Thoracic aorta (tissue), 2 donors: ENCODE measurements around the gene RRP7A. TPM values are rescaled to one million over a fixed set of nuclear protein-coding genes. Genes with fewer than 3 reads are reported as not detected.

Experiments
- ATAC-seq: fragments of 150-250 bp; one replicate; pipeline ENCODE4 v1.8.0; 2017; ENCODE audit warnings: low read depth; ENCODE audit not compliant: insufficient number of reproducible peaks, low FRiP score
- DNase-seq: peaks from one replicate; pipeline ENCODE4 v3.0.0-alpha.2; 2020; ENCODE audit warnings: low spot score
- H3K27ac ChIP-seq, 2 donors: fragments of 200-600 bp; sonication (generic); 1 replicate in 1 of 2; 2 replicates in 1 of 2; pipeline ENCODE4 v1.5.1; 2016; ENCODE audit warnings: mild to moderate bottlenecking in 2 of 2, moderate library complexity in 2 of 2
- H3K27me3 ChIP-seq: fragments of 200-600 bp; sonication (generic); replicated peaks from 2 replicates; pipeline ENCODE4 v1.6.0; 2016; ENCODE audit warnings: mild to moderate bottlenecking; ENCODE audit not compliant: insufficient read depth
- H3K36me3 ChIP-seq: fragments of 200-600 bp; sonication (generic); one replicate; pipeline ENCODE4 v1.5.1; 2016
- H3K4me1 ChIP-seq, 2 donors: fragments of 200-600 bp; sonication (generic); 1 replicate in 1 of 2; 2 replicates in 1 of 2; pipeline versions ENCODE4 v1.5.1 to v1.6.0; 2016; ENCODE audit warnings: low read depth in 2 of 2, mild to moderate bottlenecking in 1 of 2; ENCODE audit not compliant: control insufficient read depth in 1 of 2
- H3K4me3 ChIP-seq: fragments of 200-600 bp; sonication (generic); 2 replicates; pipeline ENCODE4 v1.5.1; 2016; ENCODE audit warnings: mild to moderate bottlenecking
- H3K9me3 ChIP-seq: fragments of 200-600 bp; sonication (generic); 2 replicates; pipeline ENCODE4 v1.5.1; 2016
- CTCF ChIP-seq: fragments of 200-600 bp; sonication (generic); IDR thresholded peaks from one replicate; pipeline ENCODE4 v1.5.1; 2019; ENCODE audit warnings: antibody characterized with exemption
- total RNA-seq, 2 donors: library from RNA; depleted of rRNA; stranded (reverse); fragments of >200 nt; gene quantifications; one replicate each; pipeline versions ENCODE4 v1.1.0 to v1.2.3, GENCODE V29; 2016

Gene RRP7A
- total RNA-seq, 2 donors from 2014 or later, result 22.0 to 24.1 TPM

GRCh38 chr22:42468841-42469240 is 50.8 kb downstream of the RRP7A start:
- TF ChIP-seq CTCF, result no peak
- ATAC-seq (no peak), DNase-seq (no peak)
- no peaks in the 10 kb centered on the region for H3K4me1 ChIP-seq
- H3K36me3 ChIP-seq, result no peaks in the 10 kb centered on the region
- no peaks in the 10 kb centered on the region for H3K9me3 ChIP-seq
- no peak overlapping the region for H3K4me3 ChIP-seq
- no peaks in the 10 kb centered on the region for H3K27me3 ChIP-seq
- no peak overlapping the region for H3K27ac ChIP-seq

GRCh38 chr22:42462016-42462415 is 57.6 kb downstream of the RRP7A start:
- Histone ChIP-seq H3K27me3 (peaks cover 3% of the 10 kb centered on the region), H3K27ac (no peak overlapping the region), H3K4me3 (no peak overlapping the region), H3K9me3 (no peaks in the 10 kb centered on the region), H3K4me1 (no peaks in the 10 kb centered on the region), H3K36me3 (no peaks in the 10 kb centered on the region)
- ATAC-seq (no peak), DNase-seq (no peak)
- no peak for TF ChIP-seq CTCF

- Histone ChIP-seq H3K27me3 (peaks cover 3% of the 10 kb centered on the region), H3K4me1 (no peaks in the 10 kb centered on the region), H3K27ac (no peak overlapping the region), H3K9me3 (no peaks in the 10 kb centered on the region), H3K36me3 (no peaks in the 10 kb centered on the region), H3K4me3 (no peak overlapping the region)
- no peak for ATAC-seq
- no peak for TF ChIP-seq CTCF
- no peak for DNase-seq
Observed at GRCh38 chr22:42461511-42461910, 58.1 kb downstream of the RRP7A start.

Other genes with a start within 250 kb of the RRP7A start
- 10 to 100 TPM; 25.7 to 30.3 TPM for gene TCF20, start 249.1 kb downstream of the RRP7A start, total RNA-seq
- gene NFAM1, start 87.4 kb downstream of the RRP7A start, total RNA-seq, result 1 to 10 TPM; 4.1 to 4.4 TPM
- gene SERHL2, start 34.2 kb upstream of the RRP7A start, total RNA-seq, result 1 to 10 TPM in 1 of 2 donors, not detected in 1; 1.9 TPM
- 10 to 100 TPM; 38.2 to 38.7 TPM for gene POLDIP3, start 95.1 kb upstream of the RRP7A start, total RNA-seq
- not detected for gene ATP5MGL, start 120.8 kb upstream of the RRP7A start, total RNA-seq
- gene CYB5R3, start 129.6 kb upstream of the RRP7A start, total RNA-seq, result 100 to 1,000 TPM; 209 to 606 TPM
- gene A4GALT, start 201.1 kb upstream of the RRP7A start, total RNA-seq, result 10 to 100 TPM; 68.4 to 77.3 TPM